HUES6 (cell line): Measurements from ENCODE around the gene KCNG3.

Experiments used
- H3K27ac ChIP-seq: 2 replicates; pipeline ENCODE4 v1.7.0; 2013; ENCODE audit warnings: low read depth, mild to moderate bottlenecking, low read length, inconsistent platforms
- H3K27me3 ChIP-seq: 2 replicates; pipeline ENCODE4 v1.6.1; 2013; ENCODE audit warnings: low read length; ENCODE audit not compliant: control insufficient read depth, insufficient read depth
- H3K36me3 ChIP-seq: 2 replicates; pipeline ENCODE4 v1.6.1; 2013; ENCODE audit warnings: low read length; ENCODE audit not compliant: control insufficient read depth, insufficient read depth
- H3K4me1 ChIP-seq: 2 replicates; pipeline ENCODE4 v1.6.1; 2013; ENCODE audit warnings: low read length; ENCODE audit not compliant: control insufficient read depth, insufficient read depth
- H3K4me3 ChIP-seq: 2 replicates; pipeline ENCODE4 v1.5.1; 2013; ENCODE audit warnings: low read depth, low read length
- H3K9ac ChIP-seq: one replicate; pipeline ENCODE4 v1.6.1; 2013; ENCODE audit warnings: mild to moderate bottlenecking, low read length
- H3K9me3 ChIP-seq: 2 replicates; pipeline ENCODE4 v1.6.1; 2013; ENCODE audit warnings: low read depth, low read length; ENCODE audit not compliant: control insufficient read depth, insufficient read depth

The KCNG3 gene

GRCh38 chr2:42480402-42480801 is 13.4 kb downstream of the KCNG3 start:
- Histone ChIP-seq H3K9ac (no peak overlapping the region), H3K9me3 (no peaks in the 10 kb centered on the region), H3K27ac (no peak overlapping the region), H3K4me3 (no peak overlapping the region), H3K4me1 (no peaks in the 10 kb centered on the region; the same call in 1 of the 2 replicates), H3K36me3 (no peaks in the 10 kb centered on the region), H3K27me3 (no peaks in the 10 kb centered on the region)

DNA sequence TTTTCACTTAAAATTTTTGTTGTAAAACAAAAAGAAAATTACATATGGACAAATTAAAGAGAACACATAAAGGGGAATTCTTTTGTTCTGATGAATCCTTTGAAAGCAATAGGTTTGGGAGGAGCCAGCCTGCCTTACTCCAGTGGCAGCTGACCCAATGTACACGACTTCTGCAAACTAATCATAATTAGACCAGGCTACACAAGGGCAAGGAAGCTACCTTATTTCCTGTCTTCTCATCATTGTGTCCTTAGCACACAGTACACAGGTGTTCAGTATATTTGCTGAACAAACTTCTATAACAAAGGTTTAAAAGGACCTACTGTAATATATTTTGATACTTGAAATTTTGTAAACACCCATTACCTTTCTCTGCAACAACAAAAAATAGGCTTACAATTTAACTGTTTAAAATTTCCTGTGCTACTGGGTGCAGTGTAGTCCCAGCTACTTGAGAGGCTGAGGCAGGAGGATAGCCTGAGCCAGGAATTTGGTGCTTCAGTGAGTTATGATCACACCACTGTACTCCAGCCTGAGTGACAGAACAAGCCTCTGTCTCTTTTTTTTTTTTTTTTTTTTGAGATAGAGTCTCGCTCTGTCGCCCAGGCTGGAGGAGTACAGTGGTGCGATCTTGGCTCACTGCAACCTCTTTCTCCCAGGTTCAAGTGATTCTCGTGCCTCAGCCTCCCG is 18.9 kb downstream of the KCNG3 start:
- H3K9ac ChIP-seq = no peak overlapping the region
- no peaks in the 10 kb centered on the region for H3K27me3 ChIP-seq
- H3K4me3 ChIP-seq = no peak overlapping the region
- no peak overlapping the region for H3K27ac ChIP-seq
- no peaks in the 10 kb centered on the region for H3K9me3 ChIP-seq
- no peaks in the 10 kb centered on the region for H3K4me1 ChIP-seq
- no peaks in the 10 kb centered on the region for H3K36me3 ChIP-seq

GRCh38 chr2:42470706-42471105 is 23.1 kb downstream of the KCNG3 start:
- H3K27me3 ChIP-seq = no peaks in the 10 kb centered on the region
- no peak overlapping the region for H3K9ac ChIP-seq
- H3K9me3 ChIP-seq = no peaks in the 10 kb centered on the region
- no peaks in the 10 kb centered on the region for H3K4me1 ChIP-seq
- no peak overlapping the region for H3K4me3 ChIP-seq
- H3K36me3 ChIP-seq = no peaks in the 10 kb centered on the region
- H3K27ac ChIP-seq = no peak overlapping the region

- H3K9ac ChIP-seq = no peak overlapping the region
- H3K27me3 ChIP-seq = no peaks in the 10 kb centered on the region
- no peaks in the 10 kb centered on the region for H3K36me3 ChIP-seq
- H3K27ac ChIP-seq = no peak overlapping the region
- H3K4me3 ChIP-seq = no peak overlapping the region
- no peaks in the 10 kb centered on the region for H3K9me3 ChIP-seq
- no peaks in the 10 kb centered on the region for H3K4me1 ChIP-seq
Measured at GRCh38 chr2:42464631-42465030, 29.2 kb downstream of the KCNG3 start.

GRCh38 chr2:42463570-42463969 is 30.2 kb downstream of the KCNG3 start:
- no peaks in the 10 kb centered on the region for H3K36me3 ChIP-seq
- H3K27ac ChIP-seq = no peak overlapping the region
- H3K9me3 ChIP-seq = no peaks in the 10 kb centered on the region
- H3K4me1 ChIP-seq = no peaks in the 10 kb centered on the region
- no peak overlapping the region for H3K4me3 ChIP-seq
- no peaks in the 10 kb centered on the region for H3K27me3 ChIP-seq
- H3K9ac ChIP-seq = no peak overlapping the region

- no peaks in the 10 kb centered on the region for H3K27me3 ChIP-seq
- no peak overlapping the region for H3K9ac ChIP-seq
- no peaks in the 10 kb centered on the region for H3K36me3 ChIP-seq
- H3K9me3 ChIP-seq = no peaks in the 10 kb centered on the region
- H3K27ac ChIP-seq = no peak overlapping the region
- H3K4me3 ChIP-seq = no peak overlapping the region
- 0 out of 2 replicates have a peak, but pooled peaks cover 7% of the 10 kb centered on the region for H3K4me1 ChIP-seq
Measured at GRCh38 chr2:42459296-42459695, 34.5 kb downstream of the KCNG3 start.

GRCh38 chr2:42458396-42458795 is 35.4 kb downstream of the KCNG3 start:
- Histone ChIP-seq H3K4me1 (0 out of 2 replicates have a peak, but pooled peaks cover 7% of the 10 kb centered on the region), H3K9me3 (no peaks in the 10 kb centered on the region), H3K27me3 (no peaks in the 10 kb centered on the region), H3K4me3 (no peak overlapping the region), H3K9ac (no peak overlapping the region), H3K27ac (no peak overlapping the region), H3K36me3 (no peaks in the 10 kb centered on the region)

DNA sequence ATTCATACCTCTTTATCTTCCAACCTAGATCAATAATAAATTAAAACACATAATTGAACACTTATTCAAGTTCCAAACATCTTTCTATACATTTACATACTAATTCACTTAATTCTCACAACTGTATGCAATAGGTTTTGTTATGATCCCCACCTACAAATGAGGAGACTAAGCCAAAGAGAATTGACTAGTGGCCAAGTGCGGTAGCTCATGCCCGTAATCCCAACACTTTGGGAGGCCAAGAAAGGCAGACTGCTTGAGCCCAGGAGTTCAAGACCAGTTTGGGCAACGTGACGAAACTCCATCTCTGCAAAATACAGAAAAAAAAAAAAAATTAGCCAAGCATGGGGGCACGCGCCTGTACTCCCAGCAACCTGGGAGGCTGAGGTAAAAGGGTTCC is 36.8 kb downstream of the KCNG3 start:
- no peaks in the 10 kb centered on the region for H3K9me3 ChIP-seq
- H3K9ac ChIP-seq = no peak overlapping the region
- H3K4me3 ChIP-seq = no peak overlapping the region
- no peak overlapping the region for H3K27ac ChIP-seq
- no peaks in the 10 kb centered on the region for H3K36me3 ChIP-seq
- 0 out of 2 replicates have a peak, but pooled peaks cover 7% of the 10 kb centered on the region for H3K4me1 ChIP-seq
- no peaks in the 10 kb centered on the region for H3K27me3 ChIP-seq

GRCh38 chr2:42456126-42456839 is 37.5 kb downstream of the KCNG3 start:
- Histone ChIP-seq H3K4me3 (no peak overlapping the region), H3K9me3 (no peaks in the 10 kb centered on the region), H3K36me3 (no peaks in the 10 kb centered on the region), H3K27me3 (no peaks in the 10 kb centered on the region), H3K9ac (no peak overlapping the region), H3K27ac (no peak overlapping the region), H3K4me1 (0 out of 2 replicates have a peak, but pooled peaks cover 7% of the 10 kb centered on the region)

DNA sequence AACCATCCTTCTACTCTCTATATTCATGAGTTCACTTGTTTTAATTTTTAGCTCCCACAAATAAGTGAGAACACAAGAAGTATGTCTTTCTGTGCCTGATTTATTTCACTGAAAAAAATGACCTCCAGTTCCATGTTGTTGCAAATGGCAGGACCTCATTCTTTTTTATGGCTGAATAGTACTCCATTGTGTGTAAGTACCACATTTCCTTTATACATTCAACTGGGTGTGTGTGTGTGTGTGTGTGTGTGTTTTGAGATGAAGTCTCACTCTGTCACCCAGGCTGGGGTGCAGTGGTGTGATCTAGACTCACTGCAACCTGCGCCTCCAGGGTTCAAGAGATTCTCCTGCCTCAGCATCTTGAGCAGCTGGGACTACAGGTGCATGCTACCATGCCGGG is 41.2 kb downstream of the KCNG3 start:
- H3K27ac ChIP-seq = no peak overlapping the region
- no peaks in the 10 kb centered on the region for H3K27me3 ChIP-seq
- H3K9me3 ChIP-seq = no peaks in the 10 kb centered on the region
- H3K9ac ChIP-seq = no peak overlapping the region
- H3K4me1 ChIP-seq = no peaks in the 10 kb centered on the region
- H3K4me3 ChIP-seq = no peak overlapping the region
- no peaks in the 10 kb centered on the region for H3K36me3 ChIP-seq

DNA sequence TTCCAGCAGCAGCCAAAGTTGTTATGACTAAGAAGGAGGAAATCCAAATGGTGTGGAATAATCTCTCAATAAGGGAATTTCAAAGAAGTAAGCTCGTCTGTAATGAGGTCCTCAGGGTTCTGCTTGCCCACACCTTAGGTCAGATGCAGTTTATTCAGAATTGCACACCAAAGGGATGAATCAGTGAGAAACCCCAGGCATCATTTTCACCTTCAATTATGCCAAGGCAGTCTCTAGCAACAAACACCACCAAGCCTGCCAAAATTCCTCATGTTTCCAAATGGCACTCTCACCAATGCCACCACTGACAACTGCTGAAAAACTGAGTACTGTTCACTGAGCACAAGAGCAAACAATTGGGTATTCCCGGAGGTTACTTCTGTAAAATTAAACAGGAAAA is 43.6 kb downstream of the KCNG3 start:
- H3K9me3 ChIP-seq = no peaks in the 10 kb centered on the region
- H3K9ac ChIP-seq = no peak overlapping the region
- H3K4me3 ChIP-seq = no peak overlapping the region
- H3K36me3 ChIP-seq = no peaks in the 10 kb centered on the region
- no peaks in the 10 kb centered on the region for H3K4me1 ChIP-seq
- H3K27me3 ChIP-seq = no peaks in the 10 kb centered on the region
- H3K27ac ChIP-seq = no peak overlapping the region
